NB4 (cell line): Measurements from ENCODE around the gene CCDC152.

Experiments
- POLR2A ChIP-seq: IDR thresholded peaks from 2 replicates; pipeline ENCODE4 v1.6.1; 2011; ENCODE audit warnings: mild to moderate bottlenecking; ENCODE audit not compliant: insufficient read length; ENCODE audit errors: extremely low read depth
- TF ChIP-seq, protein P1 (sequence below): IDR thresholded peaks from one replicate; pipeline ENCODE4 v1.5.1; 2012; ENCODE audit warnings: low read depth, low read length

DNA sequence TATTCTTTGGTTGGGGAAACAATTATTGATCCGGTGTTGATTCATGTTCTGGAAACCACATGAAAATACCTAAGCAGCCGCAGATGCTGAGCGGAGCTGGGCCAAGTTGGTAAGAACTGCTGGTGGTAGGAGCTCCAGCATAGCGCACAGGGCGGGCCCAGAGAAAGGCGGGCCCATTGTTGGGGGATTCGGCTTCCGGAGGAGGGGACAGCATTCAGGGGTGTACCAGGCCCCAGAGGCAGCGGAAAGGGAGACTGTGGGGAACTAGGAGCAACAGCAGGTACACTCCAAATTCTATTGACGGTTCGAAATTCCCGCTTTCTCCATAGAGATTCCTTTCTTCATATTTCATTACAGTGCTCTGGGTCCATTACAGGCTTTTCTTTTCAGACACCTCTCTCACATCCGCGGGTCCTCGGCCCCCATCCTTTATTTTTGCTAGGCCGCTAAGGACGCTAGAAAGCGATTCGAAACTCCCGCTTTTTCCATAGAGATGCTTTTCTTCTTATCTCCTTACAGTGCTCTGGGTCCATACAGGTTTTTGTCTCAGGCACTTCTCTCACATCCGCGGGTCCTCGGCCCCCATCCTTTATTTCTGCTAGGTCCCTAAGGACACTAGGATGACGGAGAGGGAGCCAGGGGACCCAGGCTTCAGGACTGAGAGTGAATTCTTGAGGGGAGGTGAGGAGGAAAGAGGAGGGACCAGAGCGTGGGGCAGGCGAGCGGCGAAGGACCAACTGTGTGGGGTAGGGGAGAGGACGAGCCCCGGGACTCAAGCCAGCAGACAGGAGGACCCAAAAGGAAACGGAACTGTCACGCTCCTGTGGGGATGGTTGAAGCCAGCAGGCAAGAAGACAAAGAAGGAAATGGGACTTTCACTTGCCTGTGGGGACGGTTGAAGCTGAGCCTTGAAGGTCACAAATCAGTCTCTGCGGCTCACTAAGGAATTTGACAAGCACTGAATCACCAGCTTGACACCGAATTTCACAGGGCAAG, at the start of gene CCDC152:
- TF ChIP-seq, protein P1, sequence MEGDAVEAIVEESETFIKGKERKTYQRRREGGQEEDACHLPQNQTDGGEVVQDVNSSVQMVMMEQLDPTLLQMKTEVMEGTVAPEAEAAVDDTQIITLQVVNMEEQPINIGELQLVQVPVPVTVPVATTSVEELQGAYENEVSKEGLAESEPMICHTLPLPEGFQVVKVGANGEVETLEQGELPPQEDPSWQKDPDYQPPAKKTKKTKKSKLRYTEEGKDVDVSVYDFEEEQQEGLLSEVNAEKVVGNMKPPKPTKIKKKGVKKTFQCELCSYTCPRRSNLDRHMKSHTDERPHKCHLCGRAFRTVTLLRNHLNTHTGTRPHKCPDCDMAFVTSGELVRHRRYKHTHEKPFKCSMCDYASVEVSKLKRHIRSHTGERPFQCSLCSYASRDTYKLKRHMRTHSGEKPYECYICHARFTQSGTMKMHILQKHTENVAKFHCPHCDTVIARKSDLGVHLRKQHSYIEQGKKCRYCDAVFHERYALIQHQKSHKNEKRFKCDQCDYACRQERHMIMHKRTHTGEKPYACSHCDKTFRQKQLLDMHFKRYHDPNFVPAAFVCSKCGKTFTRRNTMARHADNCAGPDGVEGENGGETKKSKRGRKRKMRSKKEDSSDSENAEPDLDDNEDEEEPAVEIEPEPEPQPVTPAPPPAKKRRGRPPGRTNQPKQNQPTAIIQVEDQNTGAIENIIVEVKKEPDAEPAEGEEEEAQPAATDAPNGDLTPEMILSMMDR: no peak
- no peak for TF ChIP-seq POLR2A
